Stimulated activated CD4-positive, alpha-beta T cell treated with anti-CD3 and anti-CD28 coated beads, TNF-alpha, amount 100 ng/mL, for 48 hours (primary cell): Measurements from ENCODE around the gene CYGB.

ENCODE experiments used
- DNase-seq, 3 donors: peaks; one replicate each; pipeline ENCODE4 v3.0.0-alpha.2; 2020; ENCODE audit warnings: low read depth in 3 of 3

CYGB gene

GRCh38 chr17:76479515-76480060, 57.9 kb downstream of the CYGB start:
- no peak for DNase-seq

- no peak for DNase-seq
These were observed 58.6 kb downstream of the CYGB start for GRCh38 chr17:76478730-76479514.

GRCh38 chr17:76478097-76478496, 59.4 kb downstream of the CYGB start:
- no peak for DNase-seq

- no peak for DNase-seq
These were observed 59.9 kb downstream of the CYGB start for GRCh38 chr17:76477576-76477975.
